Mucosa of descending colon (tissue), 3 donors: ENCODE results near the gene FAM50B. TPM values are rescaled to one million over a fixed set of nuclear protein-coding genes. Genes with fewer than 3 reads are reported as not detected.
A peak's percentile ranks its signal among the peaks of the same experiment; 100 is the strongest.

Experiments used
- ATAC-seq: fragments of 200-7000 bp; cut with Tn5 transposase; one replicate; pipeline ENCODE4 v1.9.1; 2020; ENCODE audit warnings: mild to moderate bottlenecking, moderate library complexity
- DNase-seq, 3 donors: peaks; one replicate each; pipeline ENCODE4 v3.0.0-alpha.2; 2020
- H3K36me3 ChIP-seq: fragments of 200-600 bp; one replicate; pipeline ENCODE4 v1.8.0; 2021; ENCODE audit warnings: low read depth, mild to moderate bottlenecking
- H3K4me1 ChIP-seq: fragments of 200-600 bp; one replicate; pipeline ENCODE4 v1.8.0; 2021; ENCODE audit warnings: low read depth, mild to moderate bottlenecking
- H3K4me3 ChIP-seq: fragments of 200-600 bp; one replicate; pipeline ENCODE4 v1.8.0; 2021; ENCODE audit warnings: mild to moderate bottlenecking
- H3K9me3 ChIP-seq: fragments of 200-600 bp; one replicate; pipeline ENCODE4 v1.8.0; 2021; ENCODE audit warnings: mild to moderate bottlenecking
- CTCF ChIP-seq: fragments of 200-600 bp; IDR thresholded peaks from one replicate; pipeline ENCODE4 v1.8.0; 2022; ENCODE audit warnings: antibody characterized with exemption, mild to moderate bottlenecking
- intact Hi-C, 2 donors: fragments of 100-400 bp; cut with DNase I in 1 of 2; cut with micrococcal nuclease in 1 of 2; formaldehyde crosslinking; loops; one replicate each; pipeline versions ENCODE4 v1.11.0 to v1.11.1; 2022; cut with DNase I, micrococcal nuclease
- total RNA-seq, 3 donors: library from RNA; stranded (reverse); fragmentation: NEBNext Ultra II Directional in 2 of 3; extraction: Animal tissue kit (Norgen Biotek cat#: 25700) in 2 of 3; gene quantifications; one replicate each; pipeline versions ENCODE4 v1.2.1 to v1.2.4, GENCODE V29; 2021 to 2023
- donor health status: DM: no; HTN: no; CAD: no; lungs with moderate emphysema.
- donor health status: DM: no; HTN: no; CAD: no.
- donor health status: DM: no; HTN: yes; CAD: no.

The FAM50B gene
- total RNA-seq, 3 donors from 2014 or later: 3.2 to 14.2 (median 3.3) TPM

GRCh38 chr6:3804964-3805363, 44.2 kb upstream of the FAM50B start:
- H3K4me1 ChIP-seq: no peaks in the 10 kb centered on the region
- ATAC-seq (no peak), DNase-seq (no peak)
- H3K9me3 ChIP-seq: no peaks in the 10 kb centered on the region
- no peak overlapping the region for H3K4me3 ChIP-seq
- H3K36me3 ChIP-seq: no peaks in the 10 kb centered on the region
- intact Hi-C loops: no loop called here
- no peak for TF ChIP-seq CTCF

- intact Hi-C loops: no loop called here
- Histone ChIP-seq H3K4me1 (no peaks in the 10 kb centered on the region), H3K36me3 (no peaks in the 10 kb centered on the region), H3K4me3 (no peak overlapping the region), H3K9me3 (no peaks in the 10 kb centered on the region)
- DNase-seq (no peak), ATAC-seq (no peak)
- TF ChIP-seq CTCF: no peak
These were observed 43.6 kb upstream of the FAM50B start for GRCh38 chr6:3805448-3806123.

GRCh38 chr6:3806169-3806922, 42.8 kb upstream of the FAM50B start:
- Histone ChIP-seq H3K4me3 (no peak overlapping the region), H3K9me3 (no peaks in the 10 kb centered on the region), H3K4me1 (no peaks in the 10 kb centered on the region), H3K36me3 (no peaks in the 10 kb centered on the region)
- no peak for TF ChIP-seq CTCF
- DNase-seq: no peak
- intact Hi-C loops: no loop called here
- no peak for ATAC-seq

GRCh38 chr6:3808199-3808598, 41.0 kb upstream of the FAM50B start:
- Histone ChIP-seq H3K9me3 (no peaks in the 10 kb centered on the region), H3K36me3 (no peaks in the 10 kb centered on the region), H3K4me3 (no peak overlapping the region), H3K4me1 (no peaks in the 10 kb centered on the region)
- intact Hi-C loops: no loop called here
- ATAC-seq (no peak), DNase-seq (no peak)
- TF ChIP-seq CTCF: no peak

- no peaks in the 10 kb centered on the region for H3K9me3 ChIP-seq
- H3K4me1 ChIP-seq: no peaks in the 10 kb centered on the region
- intact Hi-C loops: no loop called here
- DNase-seq: no peak
- H3K36me3 ChIP-seq: no peaks in the 10 kb centered on the region
- H3K4me3 ChIP-seq: no peak overlapping the region
- peak; percentile 61 for ATAC-seq
- no peak for TF ChIP-seq CTCF
These were observed 40.2 kb upstream of the FAM50B start for GRCh38 chr6:3808759-3809514.
